HG03103 (cell line): ENCODE measurements around the gene INSL3.

Source experiments
- ATAC-seq: cut with Tn5 transposase; IDR thresholded peaks from one replicate; pipeline ENCODE4 v1.9.1; 2021; ENCODE audit warnings: low read depth; ENCODE audit not compliant: unreplicated experiment

INSL3 gene

DNA sequence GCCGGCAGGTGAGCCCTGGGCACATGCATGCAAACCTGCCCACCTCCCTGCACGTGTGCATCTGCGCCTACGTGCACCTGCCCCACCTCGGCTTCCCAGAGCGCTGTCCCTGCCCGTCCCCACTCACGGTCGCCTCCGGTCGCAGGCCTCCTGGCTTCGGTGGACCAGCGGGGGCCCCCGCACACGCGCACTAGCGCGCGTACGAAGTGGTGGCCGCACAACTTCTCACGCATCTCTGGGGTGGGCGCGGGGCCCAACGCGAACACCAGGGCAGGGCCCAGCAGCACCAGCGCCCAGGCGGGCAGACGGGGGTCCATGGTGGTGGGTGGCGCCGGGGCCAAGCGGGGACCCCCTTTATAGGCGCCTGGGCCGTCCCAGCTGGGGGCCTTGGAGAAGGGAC, at the start of gene INSL3:
TSS of gene INSL3 (minus strand) at position 330 of the 400 bp plus-strand sequence. CDS start at position 317, 13 bp downstream.
- no peak for ATAC-seq

DNA sequence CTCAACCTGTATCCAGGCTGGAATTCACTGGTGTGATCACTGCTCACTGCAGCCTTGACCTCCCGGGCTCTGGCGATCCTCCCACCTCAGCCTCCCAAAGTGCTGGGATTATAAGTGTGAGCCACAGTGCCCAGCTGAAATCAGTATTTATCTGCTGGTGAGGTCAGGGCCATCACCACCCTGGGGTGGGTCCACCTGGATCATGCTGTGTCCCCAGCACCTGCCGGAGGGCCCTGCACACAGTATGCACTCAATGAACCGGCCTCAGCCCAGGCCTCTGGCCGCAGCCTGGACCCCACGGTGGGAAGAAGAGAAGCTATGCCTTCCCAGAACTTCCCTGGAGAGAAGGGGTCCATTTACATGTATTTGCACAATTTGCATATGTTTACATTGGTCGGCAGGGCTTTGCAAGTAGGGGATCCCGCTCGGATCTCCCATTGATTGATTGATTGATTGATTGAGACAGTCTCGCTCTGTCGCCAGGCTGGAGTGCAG, 47.8 kb upstream of the INSL3 start:
- no peak for ATAC-seq

DNA sequence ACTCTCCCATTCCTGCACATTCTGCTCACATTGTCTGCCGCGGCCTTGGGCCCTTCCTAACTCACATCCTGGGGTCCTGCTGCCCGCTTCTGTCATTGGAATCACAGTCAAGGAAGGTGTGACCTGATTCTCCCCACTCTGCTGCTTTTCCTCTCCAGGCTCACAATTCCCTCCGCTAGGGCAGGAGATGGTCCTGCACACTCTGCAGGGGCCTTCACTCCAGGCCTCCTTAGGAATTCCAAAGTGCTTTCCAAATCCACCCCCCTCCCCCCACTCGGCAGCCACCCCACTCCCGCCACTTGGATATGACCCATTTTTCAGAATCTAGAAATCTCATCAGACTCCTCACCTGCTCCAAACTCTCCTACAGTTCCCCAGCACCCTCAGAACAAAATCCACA, 47.4 kb upstream of the INSL3 start:
- ATAC-seq = no peak

DNA sequence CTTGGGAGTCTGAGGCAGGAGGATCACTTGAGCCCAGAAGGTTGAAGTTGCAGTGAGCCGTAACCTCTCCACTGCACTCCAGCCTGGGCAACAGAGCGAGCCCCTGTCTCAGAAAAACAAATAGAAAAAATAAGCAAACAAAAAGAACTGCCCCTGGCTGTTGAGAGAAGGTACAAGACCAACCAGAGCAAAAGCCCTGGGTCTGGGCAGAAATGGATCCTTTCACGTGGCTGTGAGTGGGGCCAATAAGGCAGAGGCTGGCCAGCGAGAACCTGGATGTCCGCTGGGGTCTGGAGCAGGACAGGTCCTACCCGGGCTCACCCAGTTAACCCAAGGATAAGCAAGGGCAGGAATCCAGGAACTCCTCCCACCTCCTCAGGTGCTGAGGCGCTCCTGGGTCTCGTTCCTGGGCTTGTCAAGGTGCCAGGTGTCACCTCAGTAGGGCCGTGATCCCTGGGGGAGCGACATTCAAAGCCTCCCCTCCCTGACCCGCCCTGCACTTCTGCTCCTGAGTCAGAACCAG, 45.7 kb upstream of the INSL3 start:
- no peak for ATAC-seq

GRCh38 chr19:17866312-17866963, 45.1 kb upstream of the INSL3 start:
- no peak for ATAC-seq

GRCh38 chr19:17865364-17866311, 44.3 kb upstream of the INSL3 start:
- no peak for ATAC-seq

- ATAC-seq = no peak
Observed at GRCh38 chr19:17863520-17864182, 42.3 kb upstream of the INSL3 start.

DNA sequence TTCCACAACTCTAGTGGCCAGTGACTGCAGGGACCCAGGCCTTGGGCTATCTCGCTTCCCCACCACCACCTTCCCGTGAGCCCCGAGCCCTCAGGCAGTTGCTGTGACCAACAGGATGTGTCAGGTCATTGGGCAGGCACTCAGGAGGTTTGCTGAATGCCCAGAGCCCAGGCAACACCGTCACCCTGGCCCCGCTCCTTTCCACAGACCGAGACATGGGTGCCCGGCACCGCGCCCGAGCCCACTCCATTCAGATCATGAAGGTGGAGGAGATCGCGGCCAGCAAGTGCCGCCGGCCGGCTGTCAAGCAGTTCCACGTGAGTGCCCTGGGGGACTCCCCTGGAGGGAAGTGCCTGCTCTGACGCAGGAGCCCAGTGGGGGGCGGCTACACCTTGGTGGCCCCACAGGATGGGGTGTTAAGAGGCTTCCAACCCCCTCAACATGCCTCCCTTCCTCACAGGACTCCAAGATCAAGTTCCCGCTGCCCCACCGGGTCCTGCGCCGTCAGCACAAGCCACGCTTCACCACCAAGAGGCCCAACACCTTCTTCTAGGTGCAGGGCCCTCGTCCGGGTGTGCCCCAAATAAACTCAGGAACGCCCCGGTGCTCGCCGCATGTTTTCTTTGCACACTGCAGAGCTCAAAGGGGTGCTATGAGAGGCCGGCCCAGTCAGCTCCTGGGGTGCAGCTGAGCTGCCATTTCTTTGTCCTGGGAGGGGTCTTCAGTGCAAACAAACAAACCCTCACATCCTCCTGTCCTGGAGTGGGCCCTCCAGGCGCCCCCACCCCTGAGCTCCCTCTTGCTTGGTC, 41.6 kb upstream of the INSL3 start:
- ATAC-seq = no peak

DNA sequence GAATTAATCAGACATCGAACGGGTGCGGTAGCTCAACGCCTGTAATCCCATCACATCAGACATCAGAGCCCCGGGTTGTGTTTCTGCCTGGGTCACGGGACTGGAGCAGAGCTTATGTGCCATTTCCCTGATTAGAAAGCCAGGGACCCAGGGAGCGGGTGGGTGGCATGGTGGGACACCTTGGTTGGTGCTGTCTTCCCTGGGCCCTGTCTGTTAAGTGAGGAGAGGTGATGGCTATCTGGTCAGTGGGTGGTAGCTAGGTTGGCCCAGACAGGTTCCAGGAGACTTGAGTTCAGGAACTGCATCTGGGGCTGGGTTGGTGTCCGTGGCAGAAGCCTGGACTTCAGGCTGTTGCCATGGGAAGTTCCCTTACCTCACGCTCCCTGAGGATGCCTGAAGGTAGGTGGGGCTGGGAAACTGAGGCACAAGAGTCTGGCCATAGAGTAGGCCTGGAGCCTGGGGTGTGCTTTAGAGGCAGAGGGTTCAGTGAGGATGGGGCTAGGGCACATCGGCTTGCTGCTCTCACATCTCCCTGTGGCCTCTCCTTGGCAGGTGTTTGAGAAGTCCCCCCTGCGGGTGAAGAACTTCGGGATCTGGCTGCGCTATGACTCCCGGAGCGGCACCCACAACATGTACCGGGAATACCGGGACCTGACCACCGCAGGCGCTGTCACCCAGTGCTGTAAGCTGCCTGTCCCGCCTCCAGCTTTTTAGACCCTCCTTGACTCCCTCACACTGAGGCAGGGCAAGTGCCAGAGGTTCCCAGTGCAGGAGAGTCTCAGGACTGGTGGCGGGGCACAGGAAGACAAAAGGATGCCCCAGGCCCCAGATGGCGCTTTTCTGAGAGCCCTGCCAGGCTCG, 40.5 kb upstream of the INSL3 start:
- ATAC-seq = no peak

DNA sequence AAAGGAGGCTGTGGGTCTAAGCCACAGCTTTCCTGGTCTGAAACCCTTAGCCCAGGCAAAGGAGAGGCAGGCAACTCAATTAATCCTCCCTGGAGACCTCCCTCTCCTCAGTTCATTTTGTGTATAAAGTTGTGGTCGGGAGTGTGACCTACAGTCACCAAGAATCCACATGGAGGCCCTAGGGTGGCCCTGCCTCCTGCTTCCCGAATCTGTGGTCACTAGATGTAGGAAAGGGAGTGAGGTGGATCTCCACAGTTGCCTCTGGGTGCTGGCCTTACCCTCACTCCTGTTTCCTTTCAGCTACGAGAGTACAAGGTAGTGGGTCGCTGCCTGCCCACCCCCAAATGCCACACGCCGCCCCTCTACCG, 39.7 kb upstream of the INSL3 start:
- no peak for ATAC-seq

- no peak for ATAC-seq
Observed at GRCh38 chr19:17860331-17860992, 39.1 kb upstream of the INSL3 start.

- peak; percentile 93 for ATAC-seq
Observed at GRCh38 chr19:17859533-17860330, 38.4 kb upstream of the INSL3 start, which contains the start of gene RPL18A. Gene RPL18A, plus strand, starts transcription at chr19:17859910. Its CDS starts 47 bp downstream, at chr19:17859957.

GRCh38 chr19:17855280-17856152, 34.2 kb upstream of the INSL3 start:
- no peak for ATAC-seq

DNA sequence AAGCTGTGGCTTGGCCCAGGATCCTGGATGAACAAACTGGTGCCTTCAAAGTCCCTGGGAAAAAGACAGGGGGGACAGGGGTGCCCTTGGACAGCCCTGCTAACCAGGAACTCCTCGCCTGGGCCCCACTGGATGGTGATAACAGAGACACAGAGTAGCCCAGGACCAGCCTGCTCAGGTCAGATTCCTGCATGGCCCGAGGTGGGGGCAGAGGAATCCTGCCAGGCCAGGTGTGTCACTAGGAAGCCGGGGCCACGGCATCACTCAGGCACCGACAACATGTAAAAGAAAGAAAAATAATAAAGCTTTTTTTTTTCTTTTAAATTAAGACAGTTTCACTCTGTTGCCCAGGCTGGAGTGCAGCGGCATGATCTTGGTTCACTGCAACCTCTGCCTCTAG, 32.7 kb upstream of the INSL3 start:
- ATAC-seq = no peak

- ATAC-seq = no peak
Observed at GRCh38 chr19:17848595-17849292, 27.4 kb upstream of the INSL3 start.
